Stimulated activated naive CD4-positive, alpha-beta T cell (primary cell): ENCODE data around the gene HLA-DPA1.
"Not testable (repeated sequence)": the region's sequence is repeated elsewhere in the genome, so short reads cannot be mapped to it uniquely, and the experiment has no call there.

ENCODE experiments used
- DNase-seq, 6 experiments: peaks; one replicate each; lab custom pipeline; 2025; lab: John Stamatoyannopoulos, UW

The HLA-DPA1 gene

DNA sequence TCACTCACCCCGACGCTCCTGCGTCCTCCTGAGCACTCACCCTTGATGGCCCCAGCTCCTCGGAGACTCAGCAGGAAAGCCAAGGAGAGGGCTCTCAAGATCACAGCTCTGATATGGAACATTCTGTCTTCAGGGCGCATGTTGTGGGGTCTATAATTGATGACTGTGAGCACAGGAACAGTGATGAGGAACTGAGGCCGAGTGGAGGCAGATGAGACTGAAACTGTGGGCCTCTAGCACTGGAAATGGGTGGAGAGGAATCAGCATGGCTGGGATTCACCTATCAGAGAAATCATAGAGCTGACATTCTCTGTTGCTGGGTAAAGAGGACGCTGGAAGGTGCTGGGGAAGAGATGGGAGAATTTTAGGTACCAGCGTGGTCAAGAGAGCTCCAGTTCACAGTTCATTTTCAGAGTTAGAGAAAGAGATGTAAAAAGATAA, at the start of gene HLA-DPA1:
Gene HLA-DPA1 (minus strand): TSS at position 219 of the 441 bp plus-strand sequence.
- peak in 4 of 6 experiments; percentile 8 to 29 (median 13) for DNase-seq

DNA sequence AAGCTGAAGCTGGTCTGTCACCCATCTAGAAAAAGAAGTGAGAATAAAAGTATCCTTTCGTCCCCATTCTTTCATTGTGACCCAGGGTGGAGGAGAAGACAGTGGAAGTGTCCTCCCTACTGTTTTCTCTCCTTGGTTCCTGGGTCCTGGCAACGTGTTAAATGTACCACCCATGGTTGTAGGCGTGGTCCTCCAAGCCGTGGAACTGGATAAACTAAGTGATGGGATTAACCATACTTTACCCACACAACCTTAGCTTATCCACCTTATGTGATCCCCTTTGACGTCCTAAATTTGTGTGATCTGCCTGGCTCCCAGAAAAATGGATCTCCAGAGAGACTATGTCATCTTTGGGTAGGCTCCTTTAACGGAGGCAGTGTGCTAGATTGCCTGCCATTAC, 49.7 kb upstream of the HLA-DPA1 start:
- DNase-seq, result no peak

DNA sequence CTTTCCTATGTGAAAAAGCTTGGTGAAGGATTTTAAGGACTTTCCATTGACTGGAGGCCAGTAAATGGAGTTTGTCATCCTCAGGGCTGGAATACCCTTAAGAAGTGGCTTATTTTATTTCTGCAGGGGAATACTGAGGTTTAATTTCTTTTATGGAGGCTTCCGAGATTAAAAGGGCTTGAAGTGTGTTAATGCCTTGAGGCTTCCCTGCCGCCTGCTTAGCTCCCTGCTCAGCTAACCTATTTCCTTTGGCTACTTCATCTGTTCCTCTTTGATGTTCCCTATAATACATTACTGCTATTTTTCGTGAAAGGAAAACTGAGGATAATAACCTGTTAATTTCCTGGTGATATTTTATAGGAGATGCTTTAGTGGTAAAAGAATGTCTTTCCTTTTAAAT, 46.6 kb upstream of the HLA-DPA1 start:
- DNase-seq, result no peak

DNA sequence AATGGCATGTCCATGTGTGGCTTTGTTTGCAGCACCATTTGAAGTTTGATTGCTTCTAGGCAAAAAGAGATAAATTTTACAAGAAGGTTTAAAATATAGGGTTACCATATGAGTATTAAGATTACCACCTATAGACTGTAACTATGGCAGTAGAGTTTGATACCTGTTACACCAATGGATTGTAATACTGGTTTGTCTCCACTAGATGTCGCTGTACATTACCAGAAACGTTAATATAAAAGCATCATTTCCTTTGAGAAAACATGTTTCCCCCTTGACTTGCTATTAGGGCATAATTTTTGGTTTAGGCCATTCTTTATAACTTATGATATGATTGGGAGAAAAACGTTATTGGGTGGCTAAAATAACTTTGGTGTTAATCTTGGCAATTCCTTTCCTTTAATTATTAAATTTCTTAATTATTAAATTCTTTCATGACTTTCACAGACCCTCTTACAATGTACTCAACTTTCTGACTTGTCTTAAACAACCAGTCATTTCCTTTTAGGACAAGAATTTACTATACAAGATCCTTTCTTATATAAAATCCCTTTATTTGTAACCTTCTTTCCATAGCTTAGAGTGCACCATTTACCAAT, 45.2 kb upstream of the HLA-DPA1 start:
- DNase-seq, result peak in 3 of 6 experiments; percentile 29 to 80 (median 70)

DNA sequence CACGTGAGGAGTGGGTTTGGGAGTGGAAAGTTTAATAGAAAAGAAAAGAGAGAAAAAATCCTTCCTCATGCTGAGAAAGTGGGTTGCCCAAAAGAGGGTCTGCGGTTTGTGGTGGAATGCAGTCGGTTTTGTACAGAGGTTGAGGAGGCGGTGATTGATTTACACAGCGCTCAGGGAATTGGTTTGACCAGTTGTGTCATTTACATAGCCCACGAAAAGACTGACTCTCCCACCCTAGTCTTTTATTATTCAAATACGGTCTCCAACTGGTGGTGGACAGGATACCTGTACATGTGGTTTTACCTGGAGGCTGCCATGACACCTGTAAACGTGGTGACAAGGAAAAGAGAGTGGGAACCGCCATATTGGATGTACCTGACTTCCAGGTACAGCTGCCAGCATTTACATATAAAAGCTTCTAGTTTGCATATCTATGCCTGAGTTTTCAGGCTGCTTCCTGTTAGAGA, 44.4 kb upstream of the HLA-DPA1 start:
- DNase-seq, result no peak

DNA sequence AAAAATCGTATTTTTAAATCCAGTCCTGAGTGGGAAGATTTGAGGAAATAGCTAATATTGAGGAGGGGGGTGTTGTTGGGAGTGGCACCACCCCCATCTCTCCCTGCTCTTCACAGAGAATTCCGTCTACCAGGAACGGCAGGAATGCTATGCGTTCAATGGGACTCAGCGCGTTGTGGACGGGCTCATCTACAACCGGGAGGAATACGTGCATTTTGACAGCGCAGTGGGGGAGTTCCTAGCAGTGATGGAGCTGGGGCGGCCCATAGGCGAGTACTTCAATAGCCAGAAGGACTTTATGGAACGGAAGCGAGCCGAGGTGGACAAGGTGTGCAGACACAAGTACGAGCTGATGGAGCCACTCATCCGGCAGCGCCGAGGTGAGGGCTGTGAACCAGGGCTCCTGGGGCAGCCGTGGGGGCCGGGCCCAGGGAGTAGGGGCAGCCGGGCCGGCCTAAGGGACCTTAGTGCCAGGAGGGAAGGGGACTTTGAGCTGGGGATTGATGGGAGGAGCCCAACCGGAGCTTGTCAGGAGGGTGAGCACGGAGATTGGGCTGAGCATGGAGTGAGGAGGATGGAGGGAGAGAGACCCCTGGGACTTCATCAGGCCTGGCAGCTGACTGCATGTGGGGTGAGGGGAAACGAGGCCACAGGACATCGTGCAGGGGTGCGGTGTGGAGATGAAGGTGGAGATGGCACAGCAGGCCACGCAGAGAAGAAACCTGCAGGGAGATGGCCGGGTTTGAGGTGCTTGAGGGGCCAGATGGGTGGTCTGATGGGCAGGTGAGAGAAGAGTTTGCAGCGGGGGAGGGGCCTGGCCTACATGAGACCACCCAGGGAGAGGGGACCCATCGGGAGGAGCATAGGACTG, 43.6 kb upstream of the HLA-DPA1 start:
- DNase-seq, result no peak

DNA sequence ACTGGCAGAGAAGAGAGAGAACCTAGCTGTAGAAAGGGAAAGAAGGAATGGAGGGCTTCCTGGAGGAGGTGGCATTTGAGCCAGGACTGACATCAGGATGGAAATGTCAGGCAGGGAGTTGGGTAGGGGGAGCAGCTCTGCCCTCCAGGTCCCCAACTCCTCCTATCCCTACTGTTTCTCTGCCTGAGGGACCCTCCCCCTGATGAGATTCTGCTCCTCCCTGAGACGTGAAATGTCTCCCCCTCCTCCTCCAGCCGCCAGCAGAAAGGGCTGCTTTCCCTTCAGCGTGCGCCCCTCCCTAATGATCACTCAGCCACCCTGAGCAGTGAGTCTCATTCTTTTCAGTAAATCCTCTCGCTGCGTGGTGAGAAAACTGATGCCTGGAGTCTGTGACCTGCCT, 43.0 kb upstream of the HLA-DPA1 start:
- DNase-seq, result no peak

DNA sequence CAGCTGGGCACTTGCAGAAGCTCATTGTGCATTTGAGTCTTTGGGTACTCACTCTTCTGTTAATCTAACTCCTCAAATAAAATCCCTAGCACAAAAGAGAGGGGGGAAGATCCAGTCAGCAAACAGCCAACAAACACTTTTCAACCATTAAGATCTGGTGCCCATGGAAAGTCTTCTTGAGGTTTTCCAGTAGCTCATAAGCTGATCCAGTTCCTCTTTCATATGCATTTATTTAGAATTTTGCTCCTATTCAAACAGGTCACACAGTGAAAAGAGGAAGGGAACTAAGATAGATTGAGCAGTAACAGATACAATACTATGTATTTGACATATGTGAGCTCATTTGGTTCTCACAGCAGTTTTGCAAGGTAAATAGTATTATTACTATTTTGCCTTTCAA, 41.0 kb upstream of the HLA-DPA1 start:
- no peak for DNase-seq

DNA sequence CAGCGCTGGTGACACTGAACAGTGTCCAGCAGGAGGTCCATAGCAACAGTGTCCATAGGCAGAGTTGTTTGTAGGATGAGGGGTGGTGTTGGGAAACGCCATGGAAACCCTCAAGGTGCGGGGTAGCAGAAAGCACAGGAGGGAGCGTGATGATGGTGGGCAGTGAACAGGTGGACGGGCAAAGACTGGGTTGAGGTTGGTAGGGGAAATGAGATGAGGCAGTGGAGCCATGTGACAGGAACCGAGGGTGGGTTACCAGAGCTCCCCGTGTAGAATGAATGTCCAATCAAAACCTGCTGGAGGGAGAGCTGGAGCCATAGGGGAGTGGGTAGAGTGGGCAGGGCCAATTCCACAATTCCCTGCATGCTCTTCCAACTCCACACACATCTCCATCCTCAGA, 40.3 kb upstream of the HLA-DPA1 start:
- no peak for DNase-seq

DNA sequence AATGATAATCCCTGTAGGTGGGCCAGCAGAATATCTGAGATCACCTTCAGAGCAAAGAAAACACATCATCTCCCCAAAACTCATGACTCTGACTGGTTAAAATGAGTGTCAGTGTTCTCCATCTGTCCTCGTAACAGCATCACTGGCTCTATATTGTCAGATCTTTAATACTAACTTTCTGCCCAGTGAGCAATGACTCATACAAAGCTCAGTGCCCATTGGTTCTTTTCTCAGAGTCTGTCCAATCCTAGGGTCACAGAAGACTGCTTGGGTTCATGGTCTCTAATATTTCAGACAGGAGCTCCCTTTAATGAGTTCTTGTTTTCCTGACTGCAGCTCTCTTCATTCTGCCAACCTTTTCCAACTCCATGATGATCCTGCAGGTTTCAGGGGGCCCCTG, 38.7 kb upstream of the HLA-DPA1 start:
- DNase-seq, result peak in 4 of 6 experiments; percentile 12 to 28 (median 18)

DNA sequence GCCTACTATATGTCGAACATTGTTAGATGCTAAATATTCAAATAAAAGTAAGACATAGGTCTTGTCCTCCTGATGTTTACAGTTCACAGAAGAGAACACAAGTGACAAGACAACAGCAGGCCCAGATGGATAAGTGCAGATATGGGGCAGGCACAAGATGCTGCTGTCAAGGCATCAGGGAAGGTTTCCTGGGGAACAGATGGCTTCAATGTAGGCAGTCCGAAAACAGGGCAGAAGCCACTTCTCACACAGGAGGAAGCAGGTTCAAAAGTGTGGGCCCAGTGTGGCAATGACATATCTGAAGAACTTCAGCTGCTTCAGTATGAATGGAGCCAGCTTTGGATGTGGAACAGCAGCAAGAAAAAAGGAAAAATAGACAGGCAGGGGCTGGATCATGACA, 34.9 kb upstream of the HLA-DPA1 start:
- no peak for DNase-seq

DNA sequence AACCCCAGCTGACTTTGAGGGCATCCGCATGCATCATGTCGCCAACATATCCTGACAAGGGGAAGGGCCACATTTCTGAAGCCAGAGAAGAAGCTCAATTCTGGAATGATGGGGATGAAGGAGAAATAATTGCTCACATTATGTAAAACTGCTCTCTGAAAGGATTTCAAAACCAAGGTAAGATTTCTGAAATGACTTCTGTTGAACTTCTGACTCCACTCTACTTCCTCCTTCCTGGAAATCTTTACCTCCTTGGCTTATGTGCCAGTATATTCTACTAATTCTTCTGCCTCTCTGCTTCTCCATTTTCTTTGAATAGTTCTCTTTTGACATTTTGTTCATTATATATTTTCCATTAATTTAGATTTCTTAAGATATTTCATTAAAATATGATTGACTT, 34.2 kb upstream of the HLA-DPA1 start:
- no peak for DNase-seq

DNA sequence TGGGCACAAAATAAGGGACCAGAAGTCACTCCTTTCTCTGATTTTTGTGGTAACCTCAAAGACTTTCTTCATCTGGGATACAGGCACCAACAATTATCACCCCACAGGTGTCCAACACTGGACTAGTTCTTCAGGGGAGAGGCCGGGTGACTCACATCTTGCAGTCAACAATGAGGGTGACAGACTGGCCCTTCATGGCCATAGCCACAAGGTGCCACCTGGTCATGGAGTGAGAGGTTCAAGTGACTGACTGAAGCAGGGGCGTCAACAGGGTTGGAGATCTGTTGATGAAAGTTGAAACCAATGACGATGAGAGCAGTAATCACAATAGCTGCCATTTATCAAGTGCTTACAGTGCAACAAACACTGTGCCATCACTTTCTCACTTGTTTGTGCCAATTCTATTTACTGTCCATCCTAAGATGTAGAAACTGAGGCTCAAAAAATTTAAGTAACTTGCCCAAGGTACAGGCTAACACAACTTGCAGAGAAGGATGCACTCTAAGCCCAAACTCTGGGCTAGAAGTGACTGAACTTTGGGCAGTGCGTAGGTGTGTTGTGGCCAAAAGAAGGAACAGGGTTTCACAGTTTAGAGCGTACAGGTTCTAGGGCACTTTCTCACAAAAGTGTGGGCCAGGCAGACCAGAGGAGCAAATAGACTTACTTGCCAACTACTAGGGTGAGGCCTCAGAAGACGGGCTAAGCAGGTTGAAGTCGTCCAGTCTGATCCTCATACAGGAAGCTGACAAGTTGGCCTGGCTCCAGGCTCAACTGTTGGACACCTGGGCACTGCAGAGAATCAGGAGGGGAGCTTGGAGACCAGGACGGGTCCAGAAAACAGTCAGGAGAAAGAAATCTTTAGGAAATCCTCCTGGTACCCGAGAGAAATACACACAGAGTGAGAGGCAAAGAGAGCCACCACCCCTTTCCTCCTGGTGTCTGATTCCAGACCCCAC, 32.7 kb upstream of the HLA-DPA1 start:
- DNase-seq, result no peak

DNA sequence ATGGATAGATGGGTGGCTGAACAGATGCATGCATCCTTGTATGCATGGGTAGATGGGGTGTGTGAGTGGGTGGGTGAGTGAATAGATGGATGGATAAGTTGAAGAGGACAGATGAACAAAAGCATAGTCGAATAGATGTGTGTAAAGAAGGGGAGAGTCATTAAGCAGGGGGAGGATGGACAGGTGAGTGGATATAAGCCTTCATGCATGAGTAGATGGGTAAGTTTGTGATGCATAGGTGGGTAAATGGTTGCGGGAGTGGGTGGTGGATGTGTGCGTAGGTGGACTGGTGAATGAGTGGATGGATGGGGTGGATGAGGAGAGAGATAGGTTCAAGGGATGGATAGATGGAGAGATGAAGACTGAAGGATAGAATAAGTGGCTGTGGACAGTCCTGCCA, 31.9 kb upstream of the HLA-DPA1 start:
- DNase-seq, result no peak

DNA sequence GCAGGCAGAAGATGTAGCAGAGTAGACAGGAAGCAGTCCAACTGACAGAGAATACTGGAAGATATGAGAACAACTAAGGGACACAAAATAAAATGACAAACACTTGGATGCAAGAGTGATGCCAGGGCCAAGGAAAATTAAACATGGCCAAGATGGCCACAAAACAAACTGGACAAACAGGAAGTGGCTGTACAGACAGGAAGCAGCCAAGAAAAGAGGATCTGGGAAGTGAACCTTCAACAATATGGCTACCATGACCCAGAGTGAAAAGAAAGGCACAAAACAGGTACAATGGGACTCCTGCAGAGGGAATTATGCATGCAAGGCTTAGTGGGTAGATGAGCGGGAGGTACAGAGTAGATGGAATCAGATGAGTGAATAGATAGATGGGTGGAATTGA, 31.4 kb upstream of the HLA-DPA1 start:
- no peak for DNase-seq

DNA sequence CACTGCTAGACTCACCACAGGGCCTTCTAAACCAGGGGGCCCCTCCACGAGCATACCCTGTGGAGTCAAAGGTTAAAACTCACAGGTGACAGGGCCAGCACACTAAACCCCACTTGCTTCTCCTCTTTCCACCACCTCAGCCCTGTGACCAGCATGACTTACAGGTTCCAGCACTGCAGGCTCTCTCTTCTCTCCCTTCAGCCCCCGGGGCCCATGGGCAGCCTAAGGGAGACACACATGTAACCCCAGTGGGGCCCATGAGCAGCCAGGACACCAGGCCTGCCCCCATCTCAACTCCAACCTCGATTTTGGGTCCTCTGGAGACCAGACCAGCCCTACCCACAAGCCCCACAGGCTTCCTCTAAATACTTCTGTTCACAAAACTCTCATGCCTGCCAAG, 30.3 kb upstream of the HLA-DPA1 start:
- DNase-seq, result no peak

DNA sequence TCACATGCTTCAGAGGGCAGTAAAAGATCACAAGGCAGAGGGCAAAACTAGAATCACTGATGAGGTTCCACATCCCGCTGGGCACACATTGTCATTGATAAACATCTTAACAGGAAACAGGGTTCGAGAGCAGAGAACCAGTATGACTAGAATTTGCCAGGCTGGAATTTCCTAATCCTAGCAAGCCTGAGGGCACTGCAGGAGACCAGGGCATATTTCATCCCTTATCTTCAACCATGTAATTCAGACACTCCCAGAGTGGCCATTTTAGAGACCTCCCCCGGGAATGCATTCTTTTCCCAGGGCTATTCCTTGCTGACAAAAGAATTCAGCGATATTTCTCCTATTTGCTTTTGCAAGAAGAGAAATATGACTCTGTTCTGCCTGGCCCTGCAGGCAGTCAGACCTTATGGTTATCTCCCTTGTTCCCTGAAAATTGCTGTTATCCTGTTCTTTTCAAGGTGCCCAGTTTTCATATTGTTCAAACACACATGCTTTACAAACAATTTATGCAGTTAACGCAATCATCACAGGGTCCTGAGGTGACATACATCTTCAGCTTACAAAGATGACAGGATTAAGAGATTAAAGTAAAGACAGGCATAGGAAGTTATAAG, 27.8 kb upstream of the HLA-DPA1 start:
- DNase-seq, result not testable (repeated sequence)

DNA sequence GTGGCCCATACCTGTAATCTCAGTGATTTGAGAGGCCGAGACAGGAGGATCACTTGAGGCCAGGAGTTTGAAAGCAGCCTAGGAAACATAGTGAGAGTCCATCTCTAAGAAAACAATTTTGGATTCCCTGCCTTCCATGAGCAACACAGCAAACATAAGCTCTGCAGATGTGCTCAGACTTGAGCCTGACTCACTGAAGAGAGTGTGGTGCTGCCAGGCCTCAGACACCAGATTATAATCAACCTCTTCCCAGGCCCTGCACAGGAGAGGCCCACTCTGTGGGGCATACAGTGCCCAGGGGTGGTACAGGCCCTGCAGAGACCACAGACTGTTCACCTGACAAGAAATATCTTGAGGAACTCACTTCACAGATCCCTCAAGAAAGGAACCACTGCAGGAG, 22.2 kb upstream of the HLA-DPA1 start:
- DNase-seq, result no peak

DNA sequence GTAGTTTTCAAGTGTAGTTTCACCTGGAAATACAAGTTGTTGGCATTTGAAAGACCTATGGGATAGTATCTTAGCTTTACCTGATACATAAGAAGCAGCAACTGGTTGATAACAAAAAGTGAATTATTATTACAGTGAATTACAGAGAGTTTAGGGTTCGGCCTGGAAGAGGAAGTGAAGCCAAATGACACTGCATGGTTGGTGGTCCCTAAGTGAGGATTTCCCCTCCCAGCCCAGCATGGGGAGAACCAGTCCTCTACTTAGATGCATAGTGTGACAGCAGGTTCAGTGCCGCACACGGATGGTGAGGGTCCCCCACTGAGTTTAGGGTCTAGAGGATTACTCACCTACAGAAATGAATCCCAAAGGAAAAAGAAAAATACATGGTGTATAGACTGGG, 20.4 kb upstream of the HLA-DPA1 start:
- DNase-seq, result no peak

DNA sequence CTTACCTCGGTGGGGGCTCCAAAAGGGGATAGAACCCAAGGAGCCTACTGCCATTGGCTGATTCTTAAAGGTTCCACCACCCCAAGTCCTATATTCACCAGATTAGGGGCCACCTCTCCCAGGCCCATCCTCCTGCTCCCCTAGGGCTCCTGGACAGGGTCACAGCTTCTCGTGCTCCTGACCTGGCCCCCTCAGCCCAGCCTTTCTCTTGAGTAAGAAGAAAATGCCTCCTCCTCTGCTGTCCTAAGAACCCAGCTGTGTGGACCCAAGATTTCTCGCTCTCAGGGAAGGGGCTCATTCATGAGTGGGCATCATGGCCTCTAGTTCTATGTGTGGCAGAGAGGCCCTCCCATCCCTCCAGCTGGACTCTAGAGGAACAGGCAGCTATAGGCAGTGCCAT, 18.9 kb upstream of the HLA-DPA1 start:
- DNase-seq, result no peak

DNA sequence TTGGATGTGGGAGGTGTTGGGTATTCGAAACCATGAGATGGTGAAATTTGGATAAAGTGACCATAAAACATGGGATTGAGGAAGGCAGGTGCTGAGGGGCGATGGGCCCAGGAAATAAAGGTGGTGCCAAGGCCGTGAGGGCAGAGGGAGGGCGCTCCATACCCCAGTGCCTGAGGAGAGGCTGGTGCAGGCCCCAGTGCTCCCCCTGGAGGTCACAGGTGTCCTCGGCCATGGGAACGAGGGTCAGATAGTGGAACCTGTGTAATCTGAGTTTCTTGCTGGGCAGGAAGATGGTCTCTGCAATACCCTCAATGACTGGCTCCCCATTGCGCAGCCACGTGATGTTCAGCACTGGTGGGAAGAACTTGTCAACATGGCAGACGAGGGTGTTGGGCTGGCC, 18.5 kb upstream of the HLA-DPA1 start:
- peak; percentile 9 to 44 (median 30) for DNase-seq
